Gastrocnemius medialis (tissue), 4 donors: Measurements from ENCODE around the gene ZFYVE28. TPM values are rescaled to one million over a fixed set of nuclear protein-coding genes. Genes with fewer than 3 reads are reported as not detected.

Source experiments
- ATAC-seq, 2 donors: fragments of 150-250 bp; one replicate each; pipeline ENCODE4 v1.9.1; 2016
- DNase-seq, 2 donors: peaks; one replicate each; pipeline ENCODE4 v3.0.0-alpha.2; 2019
- H3K27ac ChIP-seq, 4 donors: fragments of 200-600 bp; sonication (generic); 1 replicate in 1 of 4; 2 replicates in 3 of 4; pipeline ENCODE4 v1.5.1; 2016 to 2018; ENCODE audit warnings: mild to moderate bottlenecking in 2 of 4, moderate library complexity in 1 of 4
- H3K27me3 ChIP-seq, 3 donors: fragments of 200-600 bp; sonication (generic) in 2 of 3; 1 replicate in 1 of 3; 2 replicates in 2 of 3; pipeline versions ENCODE4 v1.5.1 to v1.6.0; 2016 to 2019; ENCODE audit warnings: mild to moderate bottlenecking in 1 of 3, moderate library complexity in 1 of 3
- H3K36me3 ChIP-seq, 2 donors: fragments of 200-600 bp; sonication (generic) in 1 of 2; one replicate each; pipeline ENCODE4 v1.5.1; 2017 to 2018
- H3K4me1 ChIP-seq, 2 donors: fragments of 200-600 bp; sonication (generic) in 1 of 2; one replicate each; pipeline ENCODE4 v1.5.1; 2016 to 2017; ENCODE audit warnings: mild to moderate bottlenecking in 2 of 2
- H3K4me3 ChIP-seq, 4 donors: fragments of 200-600 bp; sonication (generic) in 3 of 4; 1 replicate in 1 of 4; 2 replicates in 3 of 4; pipeline ENCODE4 v1.5.1; 2016 to 2019; ENCODE audit warnings: mild to moderate bottlenecking in 2 of 4
- H3K9me3 ChIP-seq, 3 donors: fragments of 200-600 bp; sonication (generic) in 2 of 3; 1 replicate in 1 of 3; 2 replicates in 2 of 3; pipeline ENCODE4 v1.5.1; 2016 to 2019
- POLR2A ChIP-seq, 2 donors: fragments of 450-650 bp; IDR thresholded peaks; one replicate each; pipeline ENCODE4 v1.6.1; 2017; ENCODE audit warnings: antibody characterized with exemption in 2 of 2, mild to moderate bottlenecking in 2 of 2, moderate library complexity in 2 of 2
- in situ Hi-C, 4 donors: fragments of 200-750 bp; cut with MboI; loops; one replicate each; pipeline versions ENCODE4 v1.15.0 to v1.8.0; 2017; ENCODE audit warnings: low sequenced_read_pairs in 4 of 4
- intact Hi-C: fragments of 100-400 bp; cut with DNase I; formaldehyde crosslinking; loops from one replicate; pipeline ENCODE4 v1.15.1; 2023; ENCODE audit warnings: low total_unique reads
- total RNA-seq, 4 donors: library from RNA; depleted of rRNA; stranded (reverse); fragments of >200 nt; gene quantifications; one replicate each; pipeline versions ENCODE4 v1.1.0 to v1.2.3, GENCODE V29; 2016
- TF ChIP-seq, protein P1 (sequence below), 5 experiments: fragments of 450-650 bp in 3 of 5; fragments of 200-600 bp in 2 of 5; sonication (generic) in 2 of 5; IDR thresholded peaks in 4 of 5; conservative IDR thresholded peaks in 1 of 5; 1 replicate in 4 of 5; 2 replicates in 1 of 5; pipeline ENCODE4 v1.5.1; 2016 to 2019; ENCODE audit warnings: antibody characterized with exemption in 5 of 5, mild to moderate bottlenecking in 3 of 5, moderate library complexity in 3 of 5

Gene ZFYVE28
- total RNA-seq, 4 donors from 2014 or later: 1.8 to 6.0 (median 3.4) TPM

- Histone ChIP-seq H3K36me3 (no peaks in the 10 kb centered on the region), H3K9me3 (no peaks in the 10 kb centered on the region), H3K4me1 (peaks cover 11 to 26% of the 10 kb centered on the region in 2 donors), H3K4me3 (no peak overlapping the region), H3K27ac (no peak overlapping the region), H3K27me3 (no peaks in the 10 kb centered on the region)
- ATAC-seq (no peak), DNase-seq (no peak)
- intact Hi-C loops (no loop called here), in situ Hi-C loops (loop anchor here in 2 of 4 donors (25.0 kb wide), 1 partner anchor 169 kb away; the partner anchor contains the start of genes HAUS3 (in 2 of the 2) and POLN (in 2 of the 2))
- TF ChIP-seq POLR2A (IDR thresholded peaks at IDR 0.05): no peak
- TF ChIP-seq, protein P1, sequence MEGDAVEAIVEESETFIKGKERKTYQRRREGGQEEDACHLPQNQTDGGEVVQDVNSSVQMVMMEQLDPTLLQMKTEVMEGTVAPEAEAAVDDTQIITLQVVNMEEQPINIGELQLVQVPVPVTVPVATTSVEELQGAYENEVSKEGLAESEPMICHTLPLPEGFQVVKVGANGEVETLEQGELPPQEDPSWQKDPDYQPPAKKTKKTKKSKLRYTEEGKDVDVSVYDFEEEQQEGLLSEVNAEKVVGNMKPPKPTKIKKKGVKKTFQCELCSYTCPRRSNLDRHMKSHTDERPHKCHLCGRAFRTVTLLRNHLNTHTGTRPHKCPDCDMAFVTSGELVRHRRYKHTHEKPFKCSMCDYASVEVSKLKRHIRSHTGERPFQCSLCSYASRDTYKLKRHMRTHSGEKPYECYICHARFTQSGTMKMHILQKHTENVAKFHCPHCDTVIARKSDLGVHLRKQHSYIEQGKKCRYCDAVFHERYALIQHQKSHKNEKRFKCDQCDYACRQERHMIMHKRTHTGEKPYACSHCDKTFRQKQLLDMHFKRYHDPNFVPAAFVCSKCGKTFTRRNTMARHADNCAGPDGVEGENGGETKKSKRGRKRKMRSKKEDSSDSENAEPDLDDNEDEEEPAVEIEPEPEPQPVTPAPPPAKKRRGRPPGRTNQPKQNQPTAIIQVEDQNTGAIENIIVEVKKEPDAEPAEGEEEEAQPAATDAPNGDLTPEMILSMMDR (IDR thresholded peaks at IDR 0.05 in 4 of 5, conservative IDR thresholded peaks at IDR 0.05 in 1 of 5): no peak
Observed at GRCh38 chr4:2406406-2406805, 12.0 kb downstream of the ZFYVE28 start.

GRCh38 chr4:2402941-2403340 lies 15.5 kb downstream of the ZFYVE28 start:
- H3K9me3 ChIP-seq: no peaks in the 10 kb centered on the region
- intact Hi-C loops (no loop called here), in situ Hi-C loops (loop anchor here in 2 of 4 donors (25.0 kb wide), 1 partner anchor 166 kb away; the partner anchor contains the start of genes HAUS3 (in 2 of the 2) and POLN (in 2 of the 2))
- no peaks in the 10 kb centered on the region for H3K36me3 ChIP-seq
- no peak for ATAC-seq
- peaks cover 11 to 28% of the 10 kb centered on the region in 2 donors for H3K4me1 ChIP-seq
- no peaks in the 10 kb centered on the region for H3K27me3 ChIP-seq
- no peak for DNase-seq
- H3K4me3 ChIP-seq: peak overlapping the region; percentile 27 to 54 (median 44)
- TF ChIP-seq, protein P1 (IDR thresholded peaks at IDR 0.05 in 4 of 5, conservative IDR thresholded peaks at IDR 0.05 in 1 of 5): no peak
- TF ChIP-seq POLR2A (IDR thresholded peaks at IDR 0.05): no peak
- H3K27ac ChIP-seq: peak overlapping the region; percentile 30 to 73 (median 40)

GRCh38 chr4:2402048-2402842 lies 16.2 kb downstream of the ZFYVE28 start:
- TF ChIP-seq, protein P1 (IDR thresholded peaks at IDR 0.05 in 4 of 5, conservative IDR thresholded peaks at IDR 0.05 in 1 of 5): no peak
- peak; percentile 11 to 25 for TF ChIP-seq POLR2A (IDR thresholded peaks at IDR 0.05)
- Histone ChIP-seq H3K36me3 (no peaks in the 10 kb centered on the region), H3K4me3 (peak overlapping the region; percentile 27 to 54 (median 44)), H3K9me3 (no peaks in the 10 kb centered on the region), H3K4me1 (peaks cover 11 to 28% of the 10 kb centered on the region in 2 donors), H3K27me3 (no peaks in the 10 kb centered on the region), H3K27ac (peak overlapping the region; percentile 37 to 73 (median 54))
- in situ Hi-C loops (loop anchor here in 2 of 4 donors (25.0 kb wide), 1 partner anchor 165 kb away; the partner anchor contains the start of genes HAUS3 (in 2 of the 2) and POLN (in 2 of the 2)), intact Hi-C loops (no loop called here)
- peak; percentile 67 to 88 for DNase-seq
- ATAC-seq: peak; percentile 85 to 87

DNA sequence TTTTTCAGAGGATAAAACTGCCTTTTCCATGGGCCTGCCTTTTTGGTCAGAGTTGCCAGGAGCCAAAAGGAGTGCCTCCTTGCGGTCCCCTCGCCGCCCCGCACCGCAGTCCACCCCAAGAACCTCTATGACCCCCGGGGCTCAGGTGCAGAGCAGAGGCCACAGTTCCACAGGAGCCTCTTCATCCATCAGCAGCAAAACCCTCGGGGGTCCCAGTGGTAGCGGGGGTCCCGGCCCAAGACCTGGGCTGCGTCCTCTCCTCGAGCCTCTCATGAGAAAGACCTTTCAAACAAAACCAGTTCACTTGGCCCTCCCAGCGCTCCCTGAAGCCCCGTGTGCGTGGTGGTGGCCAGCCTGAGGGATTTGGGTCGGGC lies 16.8 kb downstream of the ZFYVE28 start:
- Histone ChIP-seq H3K4me1 (peaks cover 11 to 28% of the 10 kb centered on the region in 2 donors), H3K9me3 (no peaks in the 10 kb centered on the region), H3K36me3 (no peaks in the 10 kb centered on the region), H3K27me3 (no peaks in the 10 kb centered on the region), H3K4me3 (peak overlapping the region in 3 of 4 donors; percentile 27 to 48 (median 41)), H3K27ac (peak overlapping the region; percentile 37 to 73 (median 54))
- no peak for ATAC-seq
- TF ChIP-seq POLR2A (IDR thresholded peaks at IDR 0.05): no peak
- TF ChIP-seq, protein P1 (IDR thresholded peaks at IDR 0.05 in 4 of 5, conservative IDR thresholded peaks at IDR 0.05 in 1 of 5): no peak
- no peak for DNase-seq
- intact Hi-C loops (no loop called here), in situ Hi-C loops (loop anchor here in 2 of 4 donors (25.0 kb wide), 1 partner anchor 164 kb away; the partner anchor contains the start of genes HAUS3 (in 2 of the 2) and POLN (in 2 of the 2))
